Measurements from ENCODE around the gene STOML1.

- no peak for TF ChIP-seq MEF2A (IDR thresholded peaks at IDR 0.05; ENCODE audit: control insufficient read depth, low read depth, low read length)
- no peak for TF ChIP-seq POLR2A (conservative IDR thresholded peaks at IDR 0.05)
- no peak for TF ChIP-seq FOXM1 (IDR thresholded peaks at IDR 0.05; ENCODE audit: low read depth)
- no peak for TF ChIP-seq FOXM1 (CRISPR knock-in tag; IDR thresholded peaks at IDR 0.05; ENCODE audit: low read depth)
- no peak for TF ChIP-seq FOXA3 (CRISPR knock-in tag; conservative IDR thresholded peaks at IDR 0.05 in 1 of 2, IDR thresholded peaks at IDR 0.05 in 1 of 2)
- TF ChIP-seq SP1 (CRISPR knock-in tag; IDR thresholded peaks at IDR 0.05): no peak
- no peak for TF ChIP-seq ZNF507 (tag; conservative IDR thresholded peaks at IDR 0.05)
- TF ChIP-seq, protein P1, sequence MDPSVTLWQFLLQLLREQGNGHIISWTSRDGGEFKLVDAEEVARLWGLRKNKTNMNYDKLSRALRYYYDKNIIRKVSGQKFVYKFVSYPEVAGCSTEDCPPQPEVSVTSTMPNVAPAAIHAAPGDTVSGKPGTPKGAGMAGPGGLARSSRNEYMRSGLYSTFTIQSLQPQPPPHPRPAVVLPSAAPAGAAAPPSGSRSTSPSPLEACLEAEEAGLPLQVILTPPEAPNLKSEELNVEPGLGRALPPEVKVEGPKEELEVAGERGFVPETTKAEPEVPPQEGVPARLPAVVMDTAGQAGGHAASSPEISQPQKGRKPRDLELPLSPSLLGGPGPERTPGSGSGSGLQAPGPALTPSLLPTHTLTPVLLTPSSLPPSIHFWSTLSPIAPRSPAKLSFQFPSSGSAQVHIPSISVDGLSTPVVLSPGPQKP (CRISPR knock-in tag; IDR thresholded peaks at IDR 0.05): no peak
- no peak for TF ChIP-seq ZBTB2 (IDR thresholded peaks at IDR 0.05)
- TF ChIP-seq, protein P2, sequence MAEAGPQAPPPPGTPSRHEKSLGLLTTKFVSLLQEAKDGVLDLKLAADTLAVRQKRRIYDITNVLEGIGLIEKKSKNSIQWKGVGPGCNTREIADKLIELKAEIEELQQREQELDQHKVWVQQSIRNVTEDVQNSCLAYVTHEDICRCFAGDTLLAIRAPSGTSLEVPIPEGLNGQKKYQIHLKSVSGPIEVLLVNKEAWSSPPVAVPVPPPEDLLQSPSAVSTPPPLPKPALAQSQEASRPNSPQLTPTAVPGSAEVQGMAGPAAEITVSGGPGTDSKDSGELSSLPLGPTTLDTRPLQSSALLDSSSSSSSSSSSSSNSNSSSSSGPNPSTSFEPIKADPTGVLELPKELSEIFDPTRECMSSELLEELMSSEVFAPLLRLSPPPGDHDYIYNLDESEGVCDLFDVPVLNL (CRISPR knock-in tag; IDR thresholded peaks at IDR 0.05; ENCODE audit: low read depth): no peak
- TF ChIP-seq, protein P3, sequence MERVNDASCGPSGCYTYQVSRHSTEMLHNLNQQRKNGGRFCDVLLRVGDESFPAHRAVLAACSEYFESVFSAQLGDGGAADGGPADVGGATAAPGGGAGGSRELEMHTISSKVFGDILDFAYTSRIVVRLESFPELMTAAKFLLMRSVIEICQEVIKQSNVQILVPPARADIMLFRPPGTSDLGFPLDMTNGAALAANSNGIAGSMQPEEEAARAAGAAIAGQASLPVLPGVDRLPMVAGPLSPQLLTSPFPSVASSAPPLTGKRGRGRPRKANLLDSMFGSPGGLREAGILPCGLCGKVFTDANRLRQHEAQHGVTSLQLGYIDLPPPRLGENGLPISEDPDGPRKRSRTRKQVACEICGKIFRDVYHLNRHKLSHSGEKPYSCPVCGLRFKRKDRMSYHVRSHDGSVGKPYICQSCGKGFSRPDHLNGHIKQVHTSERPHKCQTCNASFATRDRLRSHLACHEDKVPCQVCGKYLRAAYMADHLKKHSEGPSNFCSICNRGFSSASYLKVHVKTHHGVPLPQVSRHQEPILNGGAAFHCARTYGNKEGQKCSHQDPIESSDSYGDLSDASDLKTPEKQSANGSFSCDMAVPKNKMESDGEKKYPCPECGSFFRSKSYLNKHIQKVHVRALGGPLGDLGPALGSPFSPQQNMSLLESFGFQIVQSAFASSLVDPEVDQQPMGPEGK (CRISPR knock-in tag; IDR thresholded peaks at IDR 0.05; ENCODE audit: borderline replicate concordance): no peak
- TF ChIP-seq, protein P4, sequence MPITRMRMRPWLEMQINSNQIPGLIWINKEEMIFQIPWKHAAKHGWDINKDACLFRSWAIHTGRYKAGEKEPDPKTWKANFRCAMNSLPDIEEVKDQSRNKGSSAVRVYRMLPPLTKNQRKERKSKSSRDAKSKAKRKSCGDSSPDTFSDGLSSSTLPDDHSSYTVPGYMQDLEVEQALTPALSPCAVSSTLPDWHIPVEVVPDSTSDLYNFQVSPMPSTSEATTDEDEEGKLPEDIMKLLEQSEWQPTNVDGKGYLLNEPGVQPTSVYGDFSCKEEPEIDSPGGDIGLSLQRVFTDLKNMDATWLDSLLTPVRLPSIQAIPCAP (CRISPR knock-in tag; IDR thresholded peaks at IDR 0.05; ENCODE audit: borderline replicate concordance): no peak
Measured at GRCh38 chr15:73952913-73953750, 39.0 kb downstream of the STOML1 start.
